Effector memory CD4-positive, alpha-beta T cell (primary cell): Measurements from ENCODE around the gene CERS6.

Experiments
- DNase-seq, 3 donors: peaks; one replicate each; pipeline ENCODE4 v3.0.0-alpha.2; 2020
- H3K27ac ChIP-seq: 2 replicates; pipeline ENCODE4 v1.7.0; 2013; ENCODE audit warnings: mild to moderate bottlenecking, low read length, moderate library complexity; ENCODE audit not compliant: insufficient read depth, poor library complexity, severe bottlenecking
- H3K27me3 ChIP-seq: replicated peaks from 2 replicates; pipeline ENCODE4 v1.7.0; 2013; ENCODE audit warnings: mild to moderate bottlenecking, low read length; ENCODE audit not compliant: insufficient read depth, control insufficient read depth, poor library complexity, severe bottlenecking
- H3K36me3 ChIP-seq: 2 replicates; pipeline ENCODE4 v1.7.0; 2013; ENCODE audit warnings: mild to moderate bottlenecking, low read length, moderate library complexity; ENCODE audit not compliant: control insufficient read depth, insufficient read depth
- H3K4me1 ChIP-seq: 2 replicates; pipeline ENCODE4 v1.7.0; 2013; ENCODE audit warnings: low read length, mild to moderate bottlenecking; ENCODE audit not compliant: control insufficient read depth, insufficient read depth, poor library complexity, severe bottlenecking
- H3K4me3 ChIP-seq: 2 replicates; pipeline ENCODE4 v1.7.0; 2013; ENCODE audit warnings: low read length, low read depth, mild to moderate bottlenecking; ENCODE audit not compliant: insufficient read depth, poor library complexity, severe bottlenecking
- H3K9me3 ChIP-seq: 2 replicates; pipeline ENCODE4 v1.7.0; 2013; ENCODE audit warnings: mild to moderate bottlenecking, low read length, moderate library complexity; ENCODE audit not compliant: control insufficient read depth

CERS6 gene

DNA sequence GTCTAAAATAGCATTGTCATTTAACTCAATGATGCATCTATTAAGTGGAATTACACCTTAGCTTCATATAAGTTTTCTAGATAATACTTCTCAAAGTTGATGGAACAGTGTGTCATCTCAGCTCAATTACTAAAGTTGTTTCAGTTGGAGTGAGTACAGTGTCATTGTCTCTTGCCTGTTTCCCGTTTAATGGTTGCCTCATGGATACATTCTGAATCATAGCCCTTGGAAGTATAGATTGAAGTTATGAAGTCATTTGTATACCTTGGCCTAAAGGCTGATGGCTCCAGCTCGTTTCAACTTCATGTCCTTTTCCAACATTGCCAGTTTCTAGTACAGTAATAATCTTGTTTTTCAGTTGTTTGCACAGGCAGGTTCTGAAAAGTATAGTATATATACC, 215.9 kb downstream of the CERS6 start:
- Histone ChIP-seq H3K4me3 (no peak overlapping the region), H3K9me3 (no peaks in the 10 kb centered on the region), H3K27ac (no peak overlapping the region), H3K4me1 (no peaks in the 10 kb centered on the region), H3K27me3 (no peaks in the 10 kb centered on the region), H3K36me3 (no peaks in the 10 kb centered on the region)
- DNase-seq, result no peak

DNA sequence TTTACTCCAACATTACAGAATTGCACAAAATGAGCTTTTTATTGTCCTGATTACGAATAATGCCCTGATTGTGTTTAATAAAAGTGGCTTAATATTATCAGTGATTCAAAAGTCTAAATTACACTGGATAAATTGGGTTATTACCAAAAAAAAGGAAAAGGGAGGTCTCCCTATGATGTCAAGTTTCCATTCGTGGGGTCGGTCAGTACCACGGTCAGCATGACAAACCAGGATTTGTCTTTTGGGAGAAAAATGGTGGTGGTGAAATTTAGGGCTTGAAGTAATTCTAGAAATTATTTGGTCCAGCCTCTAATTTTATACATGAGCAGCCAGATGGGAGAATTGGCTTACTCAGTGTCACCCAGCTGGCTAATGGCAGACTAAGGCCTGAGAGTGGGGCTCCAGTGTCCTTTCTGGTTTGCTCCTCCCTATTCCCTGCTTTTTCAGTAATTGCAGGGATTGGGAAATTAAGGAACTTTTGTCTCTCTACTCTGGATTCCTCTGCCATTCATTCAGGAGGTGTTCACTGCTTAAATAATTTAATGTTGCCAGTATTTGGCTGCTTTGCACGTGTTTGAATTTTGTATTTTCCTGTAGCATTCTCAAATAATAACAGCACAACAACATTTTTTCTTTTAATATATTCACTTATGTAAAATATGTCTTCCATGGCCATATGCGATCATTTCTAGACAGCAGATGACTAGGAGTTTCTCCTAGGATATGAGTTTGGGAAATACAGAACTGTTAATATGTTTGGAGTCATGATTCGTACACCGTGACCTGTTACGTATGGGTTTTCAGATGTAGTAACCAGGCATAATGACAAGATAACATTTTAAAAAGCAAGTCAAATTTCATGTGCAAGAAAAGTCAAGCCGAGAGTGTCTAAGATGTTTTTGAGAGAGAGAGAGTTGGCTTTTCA, 217.5 kb downstream of the CERS6 start:
- Histone ChIP-seq H3K27me3 (no peaks in the 10 kb centered on the region), H3K4me3 (no peak overlapping the region), H3K9me3 (no peaks in the 10 kb centered on the region), H3K36me3 (no peaks in the 10 kb centered on the region), H3K27ac (no peak overlapping the region), H3K4me1 (no peaks in the 10 kb centered on the region)
- DNase-seq, result no peak

DNA sequence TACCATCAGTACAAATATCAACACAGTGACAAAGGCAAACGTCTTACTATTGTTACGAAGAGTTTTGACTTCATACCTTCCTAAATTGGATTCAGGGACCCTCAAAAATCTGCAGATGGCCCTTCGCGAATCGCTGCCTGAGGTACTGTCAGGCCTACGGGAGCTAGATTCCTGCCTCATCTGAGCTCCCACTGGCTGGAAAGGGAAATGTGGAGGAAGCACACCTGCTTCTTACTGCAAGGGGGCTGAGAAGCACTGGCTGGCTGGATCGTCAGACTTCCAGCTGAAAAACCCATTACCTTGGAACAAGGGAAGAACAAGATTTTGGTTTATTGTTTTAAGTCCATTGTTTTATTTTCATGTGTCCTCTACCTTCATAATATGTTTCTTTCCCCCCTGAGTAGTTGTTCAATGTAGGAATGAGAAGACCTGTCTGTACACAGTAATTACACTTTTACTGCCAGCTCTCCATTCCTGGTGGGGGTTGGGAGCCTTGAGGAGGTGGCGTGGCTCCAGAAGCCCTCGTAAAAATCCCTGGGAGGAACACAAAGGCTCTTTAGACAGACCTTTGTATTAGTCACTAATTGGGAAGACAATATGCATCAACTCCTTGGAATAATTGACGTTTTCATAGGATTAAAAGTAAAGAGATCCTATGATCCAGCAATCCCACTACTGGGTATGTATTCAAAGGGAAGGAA, 222.2 kb downstream of the CERS6 start:
- H3K27ac ChIP-seq, result no peak overlapping the region
- H3K4me1 ChIP-seq, result no peaks in the 10 kb centered on the region
- H3K36me3 ChIP-seq, result no peaks in the 10 kb centered on the region
- no peaks in the 10 kb centered on the region for H3K27me3 ChIP-seq
- no peaks in the 10 kb centered on the region for H3K9me3 ChIP-seq
- H3K4me3 ChIP-seq, result no peak overlapping the region
- DNase-seq, result no peak

DNA sequence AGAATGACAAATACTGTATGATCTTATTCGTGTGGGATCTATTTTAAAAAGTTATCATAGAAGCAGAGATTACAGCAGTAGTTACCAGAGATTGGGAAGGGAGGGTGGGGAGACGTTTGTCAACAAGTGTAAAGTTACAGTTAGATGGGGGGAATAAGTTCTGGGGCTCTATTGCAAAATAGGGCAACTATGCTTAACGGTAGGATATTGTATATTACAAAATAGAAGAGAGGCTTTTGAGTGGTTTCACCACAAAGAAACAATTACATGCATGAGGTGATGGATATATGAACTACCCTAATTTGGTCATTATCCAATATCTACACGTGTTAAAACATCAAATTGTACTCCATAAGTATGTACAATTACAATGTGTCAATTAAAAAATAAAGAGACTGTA, 223.0 kb downstream of the CERS6 start:
- Histone ChIP-seq H3K4me3 (no peak overlapping the region), H3K9me3 (no peaks in the 10 kb centered on the region), H3K4me1 (no peaks in the 10 kb centered on the region), H3K36me3 (no peaks in the 10 kb centered on the region), H3K27ac (no peak overlapping the region), H3K27me3 (no peaks in the 10 kb centered on the region)
- DNase-seq, result no peak

DNA sequence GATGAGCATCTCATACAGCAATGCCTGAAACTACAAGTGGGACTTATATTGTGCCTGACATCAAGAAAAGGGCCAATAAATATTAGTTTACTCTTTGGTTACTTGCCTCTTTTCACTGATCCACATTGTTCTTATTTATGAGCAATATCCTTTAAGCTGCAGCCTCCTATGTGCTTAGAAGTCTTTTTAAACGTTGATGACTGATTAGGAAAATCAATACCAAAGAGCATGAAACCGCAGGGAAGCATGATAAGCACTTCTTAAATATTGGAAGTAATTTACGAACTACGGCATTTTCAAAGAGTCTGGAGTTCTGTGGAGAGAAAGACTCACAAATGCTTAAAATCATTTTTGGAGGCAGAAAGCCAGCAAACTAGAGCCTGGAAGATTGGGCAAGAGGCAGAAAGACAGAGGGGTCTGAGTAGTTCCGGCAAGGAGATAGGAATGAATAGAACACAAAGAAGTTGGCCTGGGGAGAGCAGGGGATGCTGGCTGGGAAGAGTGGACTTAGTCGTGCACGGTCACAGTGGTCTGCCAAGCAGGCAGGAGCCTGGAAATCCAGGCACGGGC, 223.8 kb downstream of the CERS6 start:
- Histone ChIP-seq H3K36me3 (no peaks in the 10 kb centered on the region), H3K4me1 (no peaks in the 10 kb centered on the region), H3K27me3 (no peaks in the 10 kb centered on the region), H3K9me3 (no peaks in the 10 kb centered on the region), H3K27ac (no peak overlapping the region), H3K4me3 (no peak overlapping the region)
- no peak for DNase-seq

DNA sequence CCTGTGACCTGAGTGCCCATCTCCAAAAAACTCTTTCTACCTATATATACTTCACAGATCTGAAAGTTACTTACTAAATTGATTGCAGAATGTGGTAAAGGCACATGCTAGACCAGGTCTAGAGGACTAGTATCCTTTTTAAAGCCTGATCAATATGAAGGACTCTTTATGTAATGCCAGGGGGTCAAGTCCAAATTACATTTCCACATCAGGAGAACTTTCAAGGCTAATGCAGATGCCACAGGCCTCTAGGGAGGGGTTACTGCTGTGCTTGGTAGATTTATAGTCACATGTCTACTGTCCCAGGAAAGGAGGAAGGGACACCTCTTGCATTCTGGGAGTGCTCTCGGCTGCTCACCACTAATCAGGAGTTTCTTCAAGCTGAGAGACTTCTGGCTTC, 227.9 kb downstream of the CERS6 start:
- H3K9me3 ChIP-seq, result no peaks in the 10 kb centered on the region
- H3K36me3 ChIP-seq, result no peaks in the 10 kb centered on the region
- DNase-seq, result no peak
- H3K27ac ChIP-seq, result no peak overlapping the region
- no peaks in the 10 kb centered on the region for H3K27me3 ChIP-seq
- H3K4me3 ChIP-seq, result no peak overlapping the region
- no peaks in the 10 kb centered on the region for H3K4me1 ChIP-seq

DNA sequence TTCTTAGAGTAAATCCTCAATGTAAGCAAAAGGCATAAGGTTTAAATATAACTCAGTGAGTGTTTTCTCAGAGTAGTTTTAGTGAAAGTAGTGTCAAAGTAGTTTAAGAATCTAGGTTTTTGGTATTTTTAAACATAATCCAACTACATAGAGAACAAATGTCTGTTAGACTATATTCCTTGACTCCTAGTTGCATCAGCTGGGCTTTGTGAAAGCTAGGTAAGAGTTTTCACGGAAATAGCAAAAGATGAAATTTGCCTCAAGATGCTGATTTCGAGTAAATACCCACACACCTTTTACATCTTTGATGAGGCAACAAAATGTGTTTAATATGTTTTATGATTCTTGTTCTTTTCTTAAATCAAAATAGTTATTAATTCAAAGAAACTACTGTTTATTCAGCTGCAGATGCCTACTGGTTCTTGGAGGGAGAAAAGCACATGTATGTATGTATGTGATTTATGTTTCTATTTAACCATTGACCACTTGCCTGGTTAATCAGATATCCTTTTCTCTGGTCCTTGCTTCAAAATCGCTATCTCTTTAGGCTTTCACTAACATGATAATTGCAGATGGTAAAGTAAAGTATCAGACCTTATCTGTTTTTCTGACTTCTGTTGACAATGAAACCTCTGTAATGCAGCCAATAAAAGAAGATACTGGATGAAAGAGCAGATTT, 229.0 kb downstream of the CERS6 start:
- no peak for DNase-seq
- Histone ChIP-seq H3K27ac (no peak overlapping the region), H3K4me3 (no peak overlapping the region), H3K27me3 (no peaks in the 10 kb centered on the region), H3K4me1 (no peaks in the 10 kb centered on the region), H3K9me3 (no peaks in the 10 kb centered on the region), H3K36me3 (no peaks in the 10 kb centered on the region)

DNA sequence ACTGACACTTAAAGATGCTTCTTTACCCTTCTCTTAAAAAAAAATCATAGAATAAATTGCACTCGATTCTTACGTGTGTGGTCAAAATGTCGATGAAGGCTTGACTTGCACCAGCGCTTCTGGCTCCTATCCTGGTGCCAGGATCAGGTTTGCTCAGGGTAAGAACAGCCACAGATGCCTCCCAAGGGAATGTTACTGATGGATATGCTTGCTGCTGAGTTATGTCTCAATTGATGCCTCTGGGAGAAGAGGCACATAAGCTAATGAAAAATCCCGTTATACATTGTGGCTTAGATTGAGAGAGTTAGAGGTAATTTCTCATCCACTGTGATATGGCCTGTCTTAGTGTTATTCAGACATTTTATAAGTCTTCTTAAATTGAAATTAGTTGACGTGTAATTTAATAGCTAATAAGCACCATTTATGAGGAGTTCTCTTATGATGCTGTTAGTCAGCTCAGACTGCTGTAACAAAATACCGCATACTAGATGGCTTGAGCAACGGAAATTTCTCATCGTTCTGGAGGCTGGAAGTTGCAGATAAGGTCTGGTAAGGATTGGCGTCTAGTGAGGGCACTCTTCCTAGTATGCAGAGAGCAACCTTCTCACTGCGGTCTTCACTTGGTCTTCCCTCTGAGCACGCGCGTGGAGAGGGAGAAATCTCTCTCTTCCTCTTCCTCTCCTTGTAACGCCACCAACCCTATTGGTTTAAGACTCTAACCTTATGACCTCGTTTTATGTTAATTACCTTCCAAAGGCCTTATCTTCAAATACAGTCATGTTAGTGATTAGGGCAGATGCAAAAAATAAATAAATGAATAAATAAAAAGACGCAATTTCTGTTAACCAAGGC, 229.8 kb downstream of the CERS6 start:
- Histone ChIP-seq H3K4me3 (no peak overlapping the region), H3K36me3 (no peaks in the 10 kb centered on the region), H3K27me3 (no peaks in the 10 kb centered on the region), H3K9me3 (no peaks in the 10 kb centered on the region), H3K4me1 (no peaks in the 10 kb centered on the region), H3K27ac (no peak overlapping the region)
- DNase-seq, result no peak

DNA sequence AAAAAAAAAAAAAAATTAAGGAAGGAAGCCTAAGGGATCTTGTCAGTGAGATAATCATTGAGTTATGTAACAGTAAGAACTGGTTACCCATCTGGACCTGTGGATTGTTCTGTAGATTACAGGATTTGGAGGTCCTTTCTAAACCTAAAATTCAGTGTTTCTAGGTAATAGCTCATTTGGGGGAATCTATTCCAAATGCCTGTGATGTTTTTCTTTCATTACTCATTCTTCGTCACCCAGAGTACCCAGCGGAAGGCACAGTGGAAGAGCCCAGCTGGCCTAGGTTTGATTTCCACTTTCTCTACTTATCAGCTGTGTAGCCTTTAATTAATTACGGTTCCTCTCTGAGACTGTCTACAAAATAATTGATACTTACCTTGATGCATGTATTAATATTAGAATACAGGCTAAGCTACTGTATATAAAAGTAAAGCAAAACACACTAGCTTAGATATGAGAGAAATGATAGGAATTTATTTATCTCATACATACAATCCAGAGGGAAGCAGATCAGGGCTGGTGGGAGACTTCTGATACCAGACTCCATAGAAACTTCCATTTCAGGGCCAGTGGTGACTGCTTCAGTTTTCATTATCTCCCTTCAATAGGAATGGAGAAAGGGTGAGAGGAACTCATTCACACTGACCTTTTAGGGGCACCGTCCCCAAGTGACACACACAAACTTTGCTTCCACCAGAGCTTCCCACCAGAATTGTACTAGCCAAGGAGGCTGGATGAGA, 230.6 kb downstream of the CERS6 start:
- H3K4me3 ChIP-seq, result no peak overlapping the region
- H3K36me3 ChIP-seq, result no peaks in the 10 kb centered on the region
- H3K4me1 ChIP-seq, result no peaks in the 10 kb centered on the region
- H3K9me3 ChIP-seq, result no peaks in the 10 kb centered on the region
- DNase-seq, result no peak
- H3K27me3 ChIP-seq, result no peaks in the 10 kb centered on the region
- no peak overlapping the region for H3K27ac ChIP-seq
